Stimulated activated CD4-positive, alpha-beta T cell treated with anti-CD3 and anti-CD28 coated beads, Interleukin-1b, Interleukin-23, amount 100 ng/mL, for 24 hours (primary cell): ENCODE measurements around the gene OR2B6.

Source experiments
- DNase-seq, 4 experiments: peaks; one replicate each; pipeline ENCODE4 v3.0.0-alpha.2; 2020; ENCODE audit warnings: low read depth in 4 of 4, low spot score in 1 of 4

Gene OR2B6

GRCh38 chr6:28000351-28001045, 43.5 kb downstream of the OR2B6 start:
- DNase-seq = no peak

GRCh38 chr6:28001351-28001750, 44.3 kb downstream of the OR2B6 start:
- DNase-seq = no peak

- DNase-seq = no peak
Measured at GRCh38 chr6:28001751-28002150, 44.7 kb downstream of the OR2B6 start.

GRCh38 chr6:28002161-28002560, 45.1 kb downstream of the OR2B6 start:
- DNase-seq = no peak

DNA sequence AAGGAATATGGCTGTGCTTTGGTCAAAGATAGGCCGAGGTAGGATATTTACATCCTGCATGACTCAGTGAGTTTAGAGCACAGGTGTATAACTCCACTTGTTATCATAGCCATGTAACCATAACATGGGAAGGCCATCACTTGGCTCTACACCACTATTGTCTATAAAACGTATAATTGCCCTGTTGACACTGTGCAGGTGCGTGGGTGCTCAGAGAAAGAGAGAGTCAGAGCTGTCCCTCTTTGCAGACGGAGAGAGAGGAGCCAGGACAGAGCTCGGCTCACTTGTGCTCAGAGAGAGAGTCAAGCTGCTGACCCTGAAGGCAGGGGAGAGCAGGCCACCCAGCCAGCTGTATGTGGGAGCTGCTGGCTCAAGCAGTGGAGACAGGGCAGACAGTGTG, 46.0 kb downstream of the OR2B6 start:
- no peak for DNase-seq

DNA sequence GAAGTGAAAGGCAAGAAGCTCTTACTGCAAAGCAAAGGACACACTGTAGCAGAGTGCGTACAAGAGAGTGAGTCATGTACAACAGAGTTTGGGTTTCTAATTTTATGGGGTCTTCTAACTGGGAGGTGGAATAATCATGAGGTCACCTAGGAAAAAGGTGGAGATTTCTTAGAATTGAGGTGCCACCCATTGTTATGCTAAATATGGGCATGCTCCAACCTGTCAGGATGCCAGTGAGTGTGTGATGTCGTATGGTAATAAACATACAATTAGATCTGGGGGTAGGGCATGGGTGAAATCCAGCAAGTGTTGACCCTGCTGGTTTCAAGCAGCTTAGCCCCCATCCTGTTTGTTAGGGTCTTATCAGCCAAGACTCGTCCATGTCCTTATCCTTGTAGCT, 46.6 kb downstream of the OR2B6 start:
- no peak for DNase-seq

DNA sequence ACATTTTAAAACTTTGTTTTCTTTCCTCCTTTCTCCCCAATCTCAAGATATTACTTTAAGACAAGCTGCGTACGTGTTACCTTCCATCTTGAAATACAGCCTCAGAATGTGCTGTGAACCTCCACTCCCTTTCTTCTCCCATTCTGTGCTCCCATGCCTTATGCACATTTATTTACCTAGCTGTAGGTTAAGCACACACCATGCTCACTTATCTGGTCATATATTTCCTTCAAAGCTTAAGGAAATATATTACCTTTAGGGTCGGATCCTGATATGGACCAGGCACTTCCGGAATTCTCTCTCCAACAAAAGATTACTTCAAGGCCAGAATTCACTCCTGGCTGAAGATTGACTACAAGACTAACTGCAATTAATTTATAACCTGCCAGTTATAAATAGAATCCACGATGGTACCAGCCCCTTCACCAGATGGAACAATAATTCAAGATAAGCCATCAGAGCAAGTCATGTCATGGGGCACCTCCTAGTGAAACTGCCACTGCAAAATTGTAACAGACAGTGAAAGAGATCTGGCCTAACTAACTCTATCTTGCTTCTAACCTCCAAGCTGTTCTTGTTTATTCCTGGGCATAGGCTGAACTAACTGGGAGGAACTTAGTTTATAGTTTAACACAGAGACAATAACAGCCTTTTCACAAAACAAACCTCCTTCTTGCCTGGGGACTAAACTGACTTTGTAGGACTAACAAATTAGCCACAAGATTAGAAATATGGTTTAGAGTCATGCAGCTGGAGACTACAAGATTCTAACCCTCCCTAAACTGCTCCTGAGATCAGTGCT, 47.5 kb downstream of the OR2B6 start:
- DNase-seq = no peak

DNA sequence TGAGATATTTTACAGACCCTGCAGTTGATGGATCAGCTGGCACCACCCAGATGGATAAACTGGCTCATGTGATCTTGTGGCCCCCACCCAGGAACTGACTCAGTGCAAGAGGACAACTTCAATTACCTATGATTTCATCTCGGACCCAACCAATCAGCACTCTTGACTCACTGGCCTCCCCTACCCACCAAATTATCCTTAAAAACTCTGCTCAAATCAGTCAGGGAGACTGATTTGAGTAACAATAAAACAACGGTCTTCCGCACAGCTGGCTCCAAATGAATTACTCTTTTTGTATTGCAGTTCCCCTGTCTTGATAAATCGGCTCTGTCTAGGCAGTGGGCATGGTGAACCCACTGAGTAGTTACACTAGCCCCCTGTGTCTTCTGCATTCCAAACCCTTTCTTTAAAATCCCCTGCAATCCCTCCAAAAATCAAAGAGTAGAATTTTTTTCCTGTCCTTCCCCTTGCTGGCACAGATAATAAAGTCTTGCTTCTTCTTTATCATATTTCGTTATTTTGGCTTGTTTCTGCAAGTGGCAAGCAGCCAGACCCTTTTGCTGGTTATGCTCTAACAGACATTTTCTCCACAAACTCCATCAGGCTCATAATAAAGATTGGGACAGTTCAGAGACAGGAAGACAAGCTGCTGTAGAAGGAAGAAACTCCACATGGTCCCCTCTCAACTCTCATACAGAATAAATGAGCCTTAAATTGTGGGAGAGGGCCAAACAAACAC, 48.3 kb downstream of the OR2B6 start:
- DNase-seq = no peak

DNA sequence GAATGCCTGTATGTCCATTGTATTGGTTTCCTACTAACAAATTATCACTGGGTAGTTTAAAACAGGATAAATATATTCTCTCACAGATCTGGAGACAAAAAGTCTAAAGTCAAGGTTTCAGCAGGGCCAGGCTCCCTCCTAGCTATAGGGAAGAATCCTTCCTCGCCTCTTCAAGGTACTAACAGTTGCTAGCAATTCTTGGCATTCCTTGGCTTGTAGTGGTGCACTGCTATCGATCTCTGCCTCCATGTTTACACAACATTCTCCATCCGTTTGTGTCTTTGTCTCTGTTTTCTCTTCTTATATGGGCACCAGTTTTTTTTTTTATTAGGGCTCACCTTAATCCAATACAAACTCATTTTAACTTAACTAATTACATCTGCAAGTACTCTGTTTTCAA, 48.9 kb downstream of the OR2B6 start:
- DNase-seq = no peak
